ENCODE results near the gene SOD2. TPM values are rescaled to one million over a fixed set of nuclear protein-coding genes. Genes with fewer than 3 reads are reported as not detected.

Gene SOD2
- total RNA-seq, 2 donors from 2014 or later: 243 to 555 TPM

GRCh38 chr6:159718634-159719033 lies 25.6 kb upstream of the SOD2 start:
- H3K9me3 ChIP-seq: no peaks in the 10 kb centered on the region
- H3K27ac ChIP-seq: no peak overlapping the region
- H3K4me1 ChIP-seq: peaks cover 0 to 29% of the 10 kb centered on the region in 2 donors
- no peak overlapping the region for H3K4me3 ChIP-seq
- no peaks in the 10 kb centered on the region for H3K27me3 ChIP-seq
- no peaks in the 10 kb centered on the region for H3K36me3 ChIP-seq
- no peak for TF ChIP-seq CTCF (IDR thresholded peaks at IDR 0.05)
- no peak for DNase-seq (ENCODE audit: low spot score)

- no peaks in the 10 kb centered on the region for H3K9me3 ChIP-seq
- no peak overlapping the region for H3K4me3 ChIP-seq
- no peak for DNase-seq (ENCODE audit: low spot score)
- no peak for TF ChIP-seq CTCF (IDR thresholded peaks at IDR 0.05)
- H3K4me1 ChIP-seq: peaks cover 0 to 29% of the 10 kb centered on the region in 2 donors
- no peaks in the 10 kb centered on the region for H3K36me3 ChIP-seq
- H3K27me3 ChIP-seq: no peaks in the 10 kb centered on the region
- peak overlapping the region; percentile 62 to 74 for H3K27ac ChIP-seq
Measured at GRCh38 chr6:159716247-159717096, 23.4 kb upstream of the SOD2 start.

GRCh38 chr6:159715605-159716004 lies 22.6 kb upstream of the SOD2 start:
- Histone ChIP-seq H3K4me1 (peaks cover 0 to 29% of the 10 kb centered on the region in 2 donors), H3K27me3 (no peaks in the 10 kb centered on the region), H3K9me3 (no peaks in the 10 kb centered on the region), H3K27ac (peak overlapping the region; percentile 62 to 74), H3K4me3 (no peak overlapping the region), H3K36me3 (no peaks in the 10 kb centered on the region)
- TF ChIP-seq CTCF (IDR thresholded peaks at IDR 0.05): no peak
- no peak for DNase-seq (ENCODE audit: low spot score)

- Histone ChIP-seq H3K27ac (peak overlapping the region; percentile 39 to 74), H3K4me3 (no peak overlapping the region), H3K27me3 (no peaks in the 10 kb centered on the region), H3K9me3 (no peaks in the 10 kb centered on the region), H3K36me3 (no peaks in the 10 kb centered on the region), H3K4me1 (peaks cover 0 to 29% of the 10 kb centered on the region in 2 donors)
- DNase-seq (ENCODE audit: low spot score): no peak
- no peak for TF ChIP-seq CTCF (IDR thresholded peaks at IDR 0.05)
Measured at GRCh38 chr6:159715166-159715565, 22.1 kb upstream of the SOD2 start.

GRCh38 chr6:159714404-159714803 lies 21.4 kb upstream of the SOD2 start:
- no peak for DNase-seq (ENCODE audit: low spot score)
- H3K9me3 ChIP-seq: no peaks in the 10 kb centered on the region
- H3K27me3 ChIP-seq: no peaks in the 10 kb centered on the region
- H3K36me3 ChIP-seq: no peaks in the 10 kb centered on the region
- H3K4me1 ChIP-seq: peaks cover 0 to 29% of the 10 kb centered on the region in 2 donors
- H3K27ac ChIP-seq: peak overlapping the region in 1 of 2 donors; percentile 39
- TF ChIP-seq CTCF (IDR thresholded peaks at IDR 0.05): no peak
- H3K4me3 ChIP-seq: no peak overlapping the region
